ENCODE data around the gene CDA.

CDA gene

GRCh38 chr1:20618550-20618949 lies 29.7 kb downstream of the CDA start:
- no peak for DNase-seq

- DNase-seq = no peak
These were observed 31.1 kb downstream of the CDA start for GRCh38 chr1:20619999-20620398.

- no peak for DNase-seq
These were observed 32.1 kb downstream of the CDA start for GRCh38 chr1:20621012-20621411.

- DNase-seq = no peak
These were observed 35.8 kb downstream of the CDA start for GRCh38 chr1:20624709-20625108.

GRCh38 chr1:20625176-20626097 lies 36.5 kb downstream of the CDA start:
- DNase-seq = no peak

GRCh38 chr1:20626098-20626427 lies 37.2 kb downstream of the CDA start:
- no peak for DNase-seq

GRCh38 chr1:20626524-20626923 lies 37.6 kb downstream of the CDA start:
- no peak for DNase-seq

GRCh38 chr1:20630729-20631128 lies 41.8 kb downstream of the CDA start:
- DNase-seq = no peak

GRCh38 chr1:20632386-20632785 lies 43.5 kb downstream of the CDA start:
- peak; percentile 29 for DNase-seq

- peak; percentile 59 for DNase-seq
These were observed 44.5 kb downstream of the CDA start, which contains the start of gene PINK1 for GRCh38 chr1:20633190-20634064. Gene PINK1 (plus strand): TSS chr1:20633458. CDS start chr1:20633549, 91 bp downstream.

GRCh38 chr1:20634065-20634593 lies 45.2 kb downstream of the CDA start:
- no peak for DNase-seq

- peak; percentile 45 for DNase-seq
These were observed 45.7 kb downstream of the CDA start for GRCh38 chr1:20634594-20635084.

- DNase-seq = no peak
These were observed 48.0 kb downstream of the CDA start for GRCh38 chr1:20636785-20637347.

- peak; percentile 51 for DNase-seq
These were observed 51.3 kb downstream of the CDA start for GRCh38 chr1:20640183-20640597.

GRCh38 chr1:20641975-20642374 lies 53.1 kb downstream of the CDA start:
- DNase-seq = no peak

- no peak for DNase-seq
These were observed 54.2 kb downstream of the CDA start for GRCh38 chr1:20643080-20643479.

- DNase-seq = no peak
These were observed 55.5 kb downstream of the CDA start for GRCh38 chr1:20644416-20644815.

GRCh38 chr1:20645414-20645813 lies 56.5 kb downstream of the CDA start:
- DNase-seq = no peak

- no peak for DNase-seq
These were observed 59.5 kb downstream of the CDA start for GRCh38 chr1:20648438-20648837.

- DNase-seq = no peak
These were observed 60.0 kb downstream of the CDA start for GRCh38 chr1:20648946-20649345.

GRCh38 chr1:20652300-20652699 lies 63.4 kb downstream of the CDA start:
- DNase-seq = no peak

- no peak for DNase-seq
These were observed 65.3 kb downstream of the CDA start for GRCh38 chr1:20654104-20654690.

GRCh38 chr1:20657024-20657423 lies 68.1 kb downstream of the CDA start:
- DNase-seq = no peak
